Measurements from ENCODE around the gene EIF4G3.

The EIF4G3 gene

GRCh38 chr1:20882837-20883236 is 293.9 kb downstream of the EIF4G3 start:
- Histone ChIP-seq H3K9me3 (ENCODE audit: low read length) (no peaks in the 10 kb centered on the region), H2AFZ (ENCODE audit: low read length) (no peak overlapping the region), H3K9ac (ENCODE audit: low read length) (no peak overlapping the region), H3K4me1 (ENCODE audit: insufficient read depth, low read length, severe bottlenecking) (no peaks in the 10 kb centered on the region), H3K27ac (ENCODE audit: low read depth, low read length, poor library complexity, severe bottlenecking) (no peak overlapping the region), H3K4me3 (ENCODE audit: low read depth, low read length, poor library complexity, severe bottlenecking) (no peak overlapping the region), H3K27me3 (ENCODE audit: insufficient read depth, low read length) (no peaks in the 10 kb centered on the region), H3K4me2 (ENCODE audit: low read length) (no peak overlapping the region), H4K20me1 (ENCODE audit: insufficient read depth, low read length) (no peaks in the 10 kb centered on the region), H3K79me2 (ENCODE audit: insufficient read depth, low read length) (no peaks in the 10 kb centered on the region), H3F3A (ENCODE audit: insufficient read depth, low read length) (no peaks in the 10 kb centered on the region), H3K36me3 (ENCODE audit: insufficient read depth, low read length) (peaks cover 24% of the 10 kb centered on the region), H3K9me2 (ENCODE audit: low read depth, low read length) (no peaks in the 10 kb centered on the region)
- TF ChIP-seq CTCF (IDR thresholded peaks at IDR 0.05; ENCODE audit: low read length), result no peak
- no peak for TF ChIP-seq EZH2 (IDR thresholded peaks at IDR 0.05; ENCODE audit: borderline replicate concordance, low read length)

GRCh38 chr1:20878799-20879198 is 297.9 kb downstream of the EIF4G3 start:
- Histone ChIP-seq H3K4me1 (ENCODE audit: insufficient read depth, low read length, severe bottlenecking) (no peaks in the 10 kb centered on the region), H2AFZ (ENCODE audit: low read length) (no peak overlapping the region), H3K9ac (ENCODE audit: low read length) (no peak overlapping the region), H3K9me2 (ENCODE audit: low read depth, low read length) (no peaks in the 10 kb centered on the region), H3F3A (ENCODE audit: insufficient read depth, low read length) (no peaks in the 10 kb centered on the region), H3K79me2 (ENCODE audit: insufficient read depth, low read length) (no peaks in the 10 kb centered on the region), H3K36me3 (ENCODE audit: insufficient read depth, low read length) (peaks cover 33% of the 10 kb centered on the region), H3K4me2 (ENCODE audit: low read length) (no peak overlapping the region), H3K27ac (ENCODE audit: low read depth, low read length, poor library complexity, severe bottlenecking) (no peak overlapping the region), H3K4me3 (ENCODE audit: low read depth, low read length, poor library complexity, severe bottlenecking) (no peak overlapping the region), H3K27me3 (ENCODE audit: insufficient read depth, low read length) (no peaks in the 10 kb centered on the region), H4K20me1 (ENCODE audit: insufficient read depth, low read length) (no peaks in the 10 kb centered on the region), H3K9me3 (ENCODE audit: low read length) (no peaks in the 10 kb centered on the region)
- TF ChIP-seq EZH2 (IDR thresholded peaks at IDR 0.05; ENCODE audit: borderline replicate concordance, low read length), result no peak

- H3K4me1 ChIP-seq (ENCODE audit: insufficient read depth, low read length, severe bottlenecking), result no peaks in the 10 kb centered on the region
- no peaks in the 10 kb centered on the region for H4K20me1 ChIP-seq (ENCODE audit: insufficient read depth, low read length)
- TF ChIP-seq EZH2 (IDR thresholded peaks at IDR 0.05; ENCODE audit: borderline replicate concordance, low read length) (no peak), CTCF (IDR thresholded peaks at IDR 0.05; ENCODE audit: low read length) (no peak)
- no peak overlapping the region for H3K4me3 ChIP-seq (ENCODE audit: low read depth, low read length, poor library complexity, severe bottlenecking)
- H3K27ac ChIP-seq (ENCODE audit: low read depth, low read length, poor library complexity, severe bottlenecking), result no peak overlapping the region
- no peaks in the 10 kb centered on the region for H3K79me2 ChIP-seq (ENCODE audit: insufficient read depth, low read length)
- H2AFZ ChIP-seq (ENCODE audit: low read length), result no peak overlapping the region
- H3K9me3 ChIP-seq (ENCODE audit: low read length), result no peaks in the 10 kb centered on the region
- H3K27me3 ChIP-seq (ENCODE audit: insufficient read depth, low read length), result no peaks in the 10 kb centered on the region
- H3K36me3 ChIP-seq (ENCODE audit: insufficient read depth, low read length), result peaks cover 33% of the 10 kb centered on the region
- H3F3A ChIP-seq (ENCODE audit: insufficient read depth, low read length), result no peaks in the 10 kb centered on the region
- no peak overlapping the region for H3K4me2 ChIP-seq (ENCODE audit: low read length)
- no peaks in the 10 kb centered on the region for H3K9me2 ChIP-seq (ENCODE audit: low read depth, low read length)
- no peak overlapping the region for H3K9ac ChIP-seq (ENCODE audit: low read length)
These were observed 301.3 kb downstream of the EIF4G3 start for GRCh38 chr1:20875198-20875973.

- no peaks in the 10 kb centered on the region for H3K79me2 ChIP-seq (ENCODE audit: insufficient read depth, low read length)
- H3K36me3 ChIP-seq (ENCODE audit: insufficient read depth, low read length), result peaks cover 26% of the 10 kb centered on the region; the same call in 1 of the 2 replicates
- no peak overlapping the region for H3K4me3 ChIP-seq (ENCODE audit: low read depth, low read length, poor library complexity, severe bottlenecking)
- H3K27ac ChIP-seq (ENCODE audit: low read depth, low read length, poor library complexity, severe bottlenecking), result no peak overlapping the region
- H3K9me2 ChIP-seq (ENCODE audit: low read depth, low read length), result no peaks in the 10 kb centered on the region
- no peaks in the 10 kb centered on the region for H3F3A ChIP-seq (ENCODE audit: insufficient read depth, low read length)
- TF ChIP-seq EZH2 (IDR thresholded peaks at IDR 0.05; ENCODE audit: borderline replicate concordance, low read length) (no peak), CTCF (IDR thresholded peaks at IDR 0.05; ENCODE audit: low read length) (no peak)
- no peak overlapping the region for H3K4me2 ChIP-seq (ENCODE audit: low read length)
- no peaks in the 10 kb centered on the region for H3K4me1 ChIP-seq (ENCODE audit: insufficient read depth, low read length, severe bottlenecking)
- no peak overlapping the region for H3K9ac ChIP-seq (ENCODE audit: low read length)
- no peaks in the 10 kb centered on the region for H4K20me1 ChIP-seq (ENCODE audit: insufficient read depth, low read length)
- H3K9me3 ChIP-seq (ENCODE audit: low read length), result no peaks in the 10 kb centered on the region
- no peaks in the 10 kb centered on the region for H3K27me3 ChIP-seq (ENCODE audit: insufficient read depth, low read length)
- H2AFZ ChIP-seq (ENCODE audit: low read length), result no peak overlapping the region
These were observed 303.4 kb downstream of the EIF4G3 start for GRCh38 chr1:20873311-20873710.

Measured in OCI-LY1 (cell line).